GM21526 (cell line): ENCODE measurements around the gene INPP5A.

Experiments
- ATAC-seq: cut with Tn5 transposase; IDR thresholded peaks from one replicate; pipeline ENCODE4 v1.9.1; 2021; ENCODE audit warnings: moderate library complexity; ENCODE audit not compliant: unreplicated experiment, low FRiP score

Gene INPP5A

DNA sequence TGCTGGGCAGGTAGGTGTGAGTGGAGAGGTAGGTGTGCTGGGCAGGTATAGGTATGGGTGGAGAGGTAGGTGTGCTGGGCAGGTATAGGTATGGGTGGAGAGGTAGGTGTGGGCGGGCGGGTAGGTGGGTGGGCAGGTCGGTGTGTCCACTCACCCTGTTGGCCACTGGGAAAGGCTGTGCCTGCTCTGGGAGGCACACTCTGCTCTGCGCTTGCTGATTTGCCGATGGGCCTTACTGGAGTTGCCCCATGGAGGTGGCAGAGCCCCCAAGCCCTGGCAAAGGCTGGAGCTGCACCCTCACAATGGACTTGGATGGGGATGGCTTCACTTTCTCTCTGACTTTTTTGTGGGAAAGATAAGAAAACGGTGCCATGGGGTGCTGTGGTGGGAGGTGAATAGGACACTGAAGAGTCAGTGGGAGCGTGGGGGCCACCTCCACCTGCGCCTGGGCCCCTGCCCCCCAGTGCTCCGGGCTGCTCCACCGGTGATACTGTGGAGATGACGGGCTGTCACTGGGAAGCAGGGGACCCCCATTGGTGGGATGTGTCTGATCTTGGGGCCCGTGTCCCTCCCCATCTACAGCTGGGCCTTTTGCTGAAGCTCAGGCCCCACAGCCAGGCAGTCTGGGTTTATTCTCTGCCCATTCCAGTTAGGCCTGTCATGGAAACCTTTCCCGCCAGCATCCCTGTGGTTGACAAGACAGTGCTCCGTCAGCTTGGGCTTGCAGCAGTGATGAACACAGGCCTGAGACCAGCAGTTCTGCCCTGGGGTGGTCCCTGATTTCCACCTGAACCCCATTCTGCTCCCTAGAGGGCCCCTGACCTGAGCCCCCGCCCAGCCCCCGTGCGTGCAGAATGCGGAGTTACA, 173.4 kb downstream of the INPP5A start:
- ATAC-seq = no peak

DNA sequence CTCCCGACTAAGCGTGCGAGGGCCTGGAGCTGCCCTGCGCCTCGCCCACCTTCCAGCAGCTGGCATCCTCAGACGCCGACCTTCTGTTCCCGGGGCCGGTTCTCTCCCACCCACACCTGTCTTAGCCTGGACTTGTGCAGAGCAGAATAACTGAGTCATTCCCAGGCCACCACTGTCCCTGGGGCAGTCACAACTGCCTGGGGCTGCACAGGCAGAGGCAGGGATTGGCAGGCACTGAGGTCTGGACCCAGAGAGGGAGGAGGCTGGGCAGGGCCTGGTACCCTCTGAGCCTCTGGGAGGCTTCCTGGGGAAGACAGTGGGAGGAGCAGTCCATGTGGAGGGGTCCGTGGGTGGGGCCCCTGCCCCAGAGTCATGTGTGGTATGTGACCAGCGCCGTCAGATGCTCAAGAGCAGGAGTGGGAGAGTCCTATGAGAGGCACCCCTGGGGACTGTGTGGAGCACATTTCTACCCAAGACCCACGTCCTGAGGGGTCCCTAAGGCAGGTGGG, 174.1 kb downstream of the INPP5A start:
- no peak for ATAC-seq

DNA sequence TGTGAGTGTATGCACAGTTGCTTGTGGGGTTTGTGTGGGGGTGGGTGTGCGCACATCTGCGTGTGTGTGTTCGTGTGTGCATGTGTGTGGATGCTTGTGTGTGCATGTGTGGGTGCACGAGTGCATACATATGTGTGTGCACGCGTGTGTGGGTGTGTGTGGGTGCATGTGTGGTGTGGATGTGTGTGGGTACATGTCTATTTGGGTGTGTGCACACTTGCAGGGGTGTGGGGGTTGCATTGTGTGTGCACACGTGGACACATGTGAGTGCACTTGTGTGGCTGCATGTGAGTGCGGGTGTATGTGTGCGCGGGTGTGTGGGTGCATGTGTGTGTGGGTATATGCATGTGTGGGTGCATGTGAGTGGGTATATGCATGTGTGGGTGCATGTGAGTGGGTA, 174.7 kb downstream of the INPP5A start:
- no peak for ATAC-seq

DNA sequence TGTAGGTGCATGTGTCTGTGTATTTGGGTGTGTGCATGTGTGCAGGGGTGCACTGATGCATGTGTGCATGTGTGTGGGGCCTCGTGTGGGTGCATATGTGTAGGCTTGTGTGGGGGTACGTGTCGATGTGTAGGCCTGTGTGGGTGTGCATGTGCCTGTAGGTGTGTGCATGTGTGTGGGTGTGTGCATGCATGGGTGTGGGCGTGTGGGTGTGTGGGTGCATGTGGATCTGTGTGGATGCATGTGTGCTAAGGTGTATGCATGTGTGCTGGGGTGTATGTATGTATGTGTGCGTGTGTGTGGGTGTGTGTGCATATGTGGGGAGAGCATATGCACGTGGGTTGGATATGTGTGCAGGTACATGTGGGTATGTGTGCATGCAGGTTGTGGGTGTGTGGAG, 175.2 kb downstream of the INPP5A start:
- no peak for ATAC-seq

DNA sequence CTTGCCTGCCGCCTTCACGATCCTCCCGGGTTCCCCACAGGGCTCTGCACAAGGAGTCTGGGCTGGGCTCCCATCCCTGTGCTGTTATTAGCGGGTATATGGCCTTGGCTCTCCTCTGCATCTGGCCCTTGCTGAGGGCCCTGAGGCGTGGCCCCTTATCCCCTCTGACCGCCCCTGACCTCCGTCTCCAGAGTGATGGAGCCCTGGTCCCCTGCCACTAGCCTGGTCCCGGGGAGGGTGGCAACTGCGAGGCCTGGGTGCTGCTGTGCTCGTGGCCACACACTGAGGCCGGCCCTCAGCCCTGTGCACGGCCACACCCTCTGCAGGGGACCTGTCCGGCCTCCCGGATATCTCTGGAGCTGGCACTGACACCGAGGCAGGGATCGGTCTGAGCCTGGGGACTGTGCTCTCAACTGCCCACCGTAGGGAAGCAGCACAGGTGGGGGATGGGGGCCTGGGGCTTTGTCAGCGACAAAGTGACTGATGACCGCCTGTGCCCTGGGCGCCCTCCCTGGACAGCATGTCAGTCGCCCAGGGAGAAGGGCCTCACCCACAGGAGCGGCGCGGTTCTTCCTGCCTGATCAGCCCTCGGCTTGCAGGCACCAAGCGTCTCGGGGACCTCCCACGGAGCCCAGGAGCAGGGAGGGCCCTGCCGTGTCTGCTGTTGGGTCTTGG, 176.0 kb downstream of the INPP5A start:
- no peak for ATAC-seq

DNA sequence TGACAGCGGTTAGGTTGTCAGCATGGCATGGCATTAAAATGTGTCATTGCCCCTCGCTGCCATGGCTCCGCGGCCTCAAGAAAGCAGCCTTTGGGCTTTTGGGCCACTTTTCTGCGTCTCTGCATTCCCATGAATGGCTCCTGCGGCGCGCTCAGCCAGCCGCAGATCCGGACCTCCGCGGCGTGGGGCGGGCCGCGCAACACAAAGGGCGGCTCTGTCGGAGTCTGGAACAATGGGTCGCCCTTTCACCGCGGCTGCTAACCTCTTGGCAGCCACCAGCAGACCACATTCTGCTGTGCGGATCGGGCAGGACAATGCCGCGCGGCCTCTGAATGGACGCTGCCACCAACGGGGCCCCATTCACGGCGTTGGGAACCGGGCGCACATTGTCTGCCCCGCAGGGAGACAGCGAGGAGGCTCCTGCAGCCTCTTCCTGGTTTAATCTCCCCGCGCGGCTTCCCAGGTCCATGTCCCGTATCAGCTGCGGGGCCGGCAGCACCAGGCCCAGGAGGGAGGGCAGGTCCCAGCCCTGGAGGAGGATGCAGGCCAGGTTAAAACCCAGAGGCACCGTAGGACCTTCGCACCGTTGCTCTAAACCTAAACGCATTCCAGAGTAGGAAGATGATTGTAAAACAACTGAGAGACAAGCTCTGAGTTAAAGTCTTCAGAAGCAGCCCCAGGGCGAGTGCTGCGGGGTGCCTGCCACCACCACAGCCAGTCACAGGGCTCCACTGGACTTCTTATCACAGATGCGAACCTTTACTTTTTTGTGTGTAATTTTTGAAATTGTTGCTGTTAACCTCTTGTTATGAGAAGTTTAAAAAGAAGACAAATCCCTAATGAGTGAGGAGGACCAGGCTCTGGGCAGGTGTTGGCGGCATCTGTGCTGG, 176.8 kb downstream of the INPP5A start:
- ATAC-seq = no peak

DNA sequence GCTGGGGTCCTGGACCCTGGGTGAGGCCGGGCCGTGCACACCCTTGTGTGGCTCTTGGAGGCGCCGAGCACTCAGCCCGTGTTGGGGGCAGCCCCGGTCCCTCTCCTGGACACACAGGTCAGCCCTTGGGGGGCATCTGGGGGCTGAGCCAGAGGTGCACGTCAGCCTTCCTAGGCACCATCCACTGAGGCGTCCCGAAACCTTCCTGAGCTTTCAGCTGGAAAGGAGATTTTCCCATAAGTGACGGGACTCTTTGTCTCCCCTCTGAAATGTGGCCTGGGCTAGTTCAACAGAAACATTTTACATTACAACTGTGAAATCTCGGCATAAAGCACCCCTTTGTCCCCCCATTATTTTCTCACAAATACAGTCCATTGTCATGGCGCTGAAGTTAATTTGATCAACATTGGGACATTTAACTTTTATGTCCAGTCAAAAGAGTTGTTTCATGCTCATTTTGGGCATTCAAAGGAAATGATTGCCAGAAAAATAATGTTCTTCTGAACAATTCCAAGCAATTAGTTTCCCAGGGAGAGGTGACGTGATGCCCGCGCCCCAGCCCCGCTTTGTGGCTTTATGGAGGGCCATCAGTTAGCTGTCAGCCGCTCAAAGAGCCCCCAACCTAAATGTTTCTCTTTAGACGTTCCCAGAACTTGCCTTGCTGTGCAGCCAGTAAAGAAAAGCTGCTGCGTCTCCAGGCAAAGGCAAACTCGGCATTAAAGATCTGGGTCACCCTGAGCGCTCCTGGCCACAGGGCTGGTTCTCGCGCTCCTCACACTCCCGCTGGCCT, 177.6 kb downstream of the INPP5A start:
- ATAC-seq = no peak

DNA sequence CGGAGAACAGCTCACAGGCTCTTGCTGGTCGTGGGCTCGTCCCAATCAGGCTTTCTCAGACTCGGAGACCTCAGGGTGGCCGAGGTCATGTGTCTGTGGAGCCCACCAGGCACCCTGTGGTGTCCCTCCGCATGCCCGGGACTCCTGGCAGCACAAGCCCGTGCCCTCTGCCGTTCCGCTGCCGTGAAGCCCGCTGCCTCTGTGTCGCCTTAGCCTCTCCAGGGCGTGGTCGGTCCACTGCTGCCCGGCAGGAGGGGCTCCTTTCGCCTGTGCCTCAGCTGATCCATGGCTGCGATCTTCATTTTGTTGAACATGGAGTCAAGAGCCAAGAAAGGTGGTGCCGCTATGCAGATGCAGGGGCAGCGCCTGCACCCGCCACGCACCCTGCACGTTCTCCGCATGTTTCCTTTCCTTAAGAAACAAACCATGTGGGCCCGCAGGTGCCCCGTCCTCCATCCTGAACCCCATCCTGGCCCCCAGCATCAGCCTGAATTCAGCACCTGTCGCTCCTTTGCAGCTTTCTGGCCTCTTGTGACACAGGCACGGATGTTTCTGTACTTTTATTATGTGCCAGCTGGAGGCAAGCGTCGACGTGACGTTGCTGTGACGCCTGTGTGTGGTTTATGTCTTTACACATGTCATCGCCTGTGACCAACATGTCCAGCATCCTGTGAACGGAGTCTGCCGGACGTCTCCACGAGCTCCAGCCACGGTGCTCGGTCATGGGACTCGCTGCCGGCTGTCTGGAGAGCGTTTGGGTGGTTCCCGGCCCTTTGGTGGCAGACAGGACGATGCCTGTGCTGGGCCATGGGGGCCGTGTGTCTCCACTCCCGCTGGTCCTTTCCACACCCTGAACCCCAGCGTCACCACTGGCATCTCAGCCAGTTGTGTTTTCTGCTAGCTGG, 178.4 kb downstream of the INPP5A start:
- no peak for ATAC-seq

DNA sequence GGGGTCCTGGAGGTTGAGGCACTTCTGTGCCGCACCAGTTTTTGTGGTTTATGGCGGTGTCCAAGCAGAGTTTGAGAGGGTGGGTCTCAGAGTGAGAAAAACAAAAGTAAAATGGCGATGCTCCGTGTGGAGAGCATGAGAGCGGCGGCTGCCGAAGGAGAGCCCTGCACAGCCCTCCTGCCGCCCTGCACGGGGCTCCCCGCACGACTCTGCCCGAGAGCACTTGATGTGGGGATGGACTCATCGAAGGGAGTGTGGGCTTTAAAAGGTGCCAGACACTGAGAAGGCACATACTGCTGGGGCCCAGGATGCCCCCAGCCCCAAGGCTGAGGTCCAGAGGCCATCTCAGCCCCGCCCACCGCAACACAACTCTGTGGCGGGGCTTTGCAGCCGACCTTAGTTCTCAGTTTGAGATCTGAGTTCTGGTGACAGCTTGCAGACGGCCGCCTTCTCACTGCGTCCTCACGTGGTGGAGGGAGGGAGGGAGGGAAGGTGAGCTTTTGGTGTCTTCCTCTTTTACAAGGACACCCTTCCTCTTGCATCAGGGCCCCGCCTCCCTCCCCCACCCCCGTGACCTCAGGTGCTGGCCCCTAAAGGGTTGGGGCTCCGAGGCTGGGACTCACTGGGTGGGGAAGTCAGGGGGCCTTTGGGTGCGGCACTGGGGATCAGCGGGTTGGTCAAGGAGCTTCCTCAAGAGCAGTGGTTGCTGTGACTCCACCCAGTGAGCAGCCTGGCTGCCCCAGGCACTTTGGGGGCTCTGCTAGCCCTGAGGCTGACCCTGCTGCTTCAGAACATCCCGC, 179.3 kb downstream of the INPP5A start:
- ATAC-seq = no peak

DNA sequence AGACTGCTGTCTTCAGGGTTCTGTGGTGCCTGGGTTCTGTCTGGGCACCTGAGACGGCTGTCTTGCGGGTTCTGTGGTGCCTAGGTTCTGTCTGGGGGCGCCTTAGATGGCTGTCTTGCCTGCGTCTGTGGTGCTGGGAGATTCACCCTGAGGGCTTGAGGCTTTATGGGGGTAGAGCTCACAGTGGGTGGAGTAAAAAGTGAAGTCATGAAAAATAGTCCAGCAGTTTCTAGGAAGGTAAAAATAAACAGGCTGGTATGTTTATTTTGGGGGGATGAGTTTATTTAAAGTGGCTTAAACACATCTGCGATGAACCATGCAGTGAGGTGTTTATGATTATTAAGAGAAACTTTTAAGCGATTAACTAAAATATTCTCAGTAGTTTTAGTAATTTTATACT, 184.1 kb downstream of the INPP5A start:
- no peak for ATAC-seq

DNA sequence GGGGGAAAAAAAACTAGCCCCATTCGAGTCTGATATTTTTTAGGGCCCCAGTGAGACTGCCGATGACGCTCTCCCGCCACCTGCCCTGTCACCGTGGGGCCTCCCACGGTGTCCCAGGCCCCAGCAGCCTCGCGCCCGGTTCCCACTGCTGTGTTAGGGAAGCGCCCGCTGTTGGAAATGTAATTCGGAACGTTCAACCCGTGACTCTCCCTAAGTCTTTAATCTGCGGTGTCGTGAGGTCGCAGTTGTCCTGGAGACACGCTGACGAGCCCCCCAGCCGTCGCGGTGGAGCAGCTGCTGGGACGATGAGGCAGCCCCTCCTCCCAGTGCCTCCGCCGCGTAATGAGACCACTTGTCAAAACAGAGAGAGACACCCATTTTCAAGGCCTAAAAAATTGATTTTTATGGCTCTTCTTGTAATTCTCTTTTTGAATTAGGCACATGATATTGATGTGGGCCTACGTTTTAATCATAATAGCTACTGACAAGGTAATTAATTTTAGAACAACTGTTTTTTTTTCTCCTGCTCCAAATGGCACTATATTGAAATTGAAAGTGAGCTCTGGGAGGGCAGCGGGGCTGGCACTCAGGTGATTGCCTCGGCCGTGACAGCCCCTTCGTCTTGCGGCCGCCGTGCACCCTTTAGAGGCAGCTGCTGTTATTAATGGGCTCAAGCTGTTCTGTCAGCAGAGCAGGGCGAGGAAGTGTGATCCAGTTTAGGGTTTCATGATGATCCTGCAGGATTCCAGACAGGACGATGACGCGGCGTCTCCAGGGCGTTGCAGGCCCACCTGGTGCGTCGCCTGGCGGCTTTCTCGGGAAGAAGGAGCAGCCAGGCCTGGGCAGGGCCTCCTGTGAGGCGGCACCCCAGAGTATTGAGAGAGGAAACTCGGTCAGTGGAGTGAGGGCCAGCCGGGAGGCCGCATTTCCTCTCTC, 185.1 kb downstream of the INPP5A start:
- no peak for ATAC-seq

DNA sequence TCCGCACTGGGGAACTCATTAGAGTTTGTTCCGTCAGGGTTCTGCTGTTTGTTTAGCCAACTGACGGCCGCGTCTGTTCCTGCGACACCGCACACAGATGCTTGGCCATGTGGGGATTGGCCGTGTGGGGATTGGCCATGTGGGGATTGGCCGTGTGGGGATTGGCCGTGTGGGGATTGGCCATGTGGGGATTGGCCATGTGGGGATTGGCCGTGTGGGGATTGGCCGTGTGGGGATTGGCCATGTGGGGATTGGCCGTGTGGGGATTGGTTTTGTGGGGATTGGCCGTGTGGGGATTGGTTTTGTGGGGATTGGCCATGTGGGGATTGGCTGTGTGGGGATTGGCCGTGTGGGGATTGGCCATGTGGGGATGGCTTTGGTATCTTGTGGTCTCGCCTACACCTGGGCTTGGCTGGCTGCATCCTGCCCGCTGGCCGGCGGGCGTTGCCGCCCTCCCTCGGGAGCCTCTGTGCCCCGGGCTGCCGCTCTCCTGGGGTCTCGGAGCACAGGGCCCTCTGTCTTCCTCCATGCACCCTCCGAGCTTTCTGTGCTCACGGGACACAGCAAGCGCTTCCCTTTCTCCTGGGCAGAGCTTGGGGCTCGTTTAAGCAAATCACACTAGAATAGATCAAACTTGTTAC, 185.9 kb downstream of the INPP5A start:
- no peak for ATAC-seq

DNA sequence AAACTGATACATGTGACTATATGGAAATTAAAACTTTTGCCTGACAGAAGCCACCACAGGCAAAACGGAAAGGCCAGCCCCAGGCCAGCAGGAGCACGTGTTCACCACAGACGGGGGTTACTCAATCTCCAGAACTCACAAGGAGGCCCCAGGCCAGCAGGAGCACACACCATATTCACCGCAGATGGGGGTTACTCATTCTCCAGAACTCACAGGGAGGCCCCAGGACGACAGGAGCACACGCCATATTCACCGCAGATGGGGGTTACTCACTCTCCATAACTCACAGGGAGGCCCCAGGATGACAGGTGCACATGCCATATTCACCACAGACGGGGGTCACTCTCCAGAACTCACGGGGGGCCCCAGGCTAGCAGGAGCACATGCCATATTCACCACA, 186.9 kb downstream of the INPP5A start:
- no peak for ATAC-seq

DNA sequence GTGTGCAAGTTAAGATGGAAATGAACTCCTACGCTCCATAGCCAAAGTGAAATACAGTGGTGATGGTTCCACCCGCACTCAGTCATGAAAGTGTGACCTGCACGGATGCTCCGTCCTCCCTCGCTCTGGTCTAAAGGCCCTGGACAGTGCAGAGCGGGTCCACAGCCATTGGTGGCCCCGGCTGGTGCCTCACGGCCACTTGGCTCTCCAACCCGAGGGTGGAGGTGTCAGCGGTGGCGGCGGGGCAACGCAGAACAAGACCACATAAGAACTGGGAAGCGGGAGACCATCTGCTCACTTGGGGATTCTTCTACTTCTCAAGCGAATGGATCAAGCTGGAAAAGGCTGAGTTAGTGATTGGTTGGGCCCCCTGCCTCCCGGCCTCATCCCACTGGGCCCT, 187.6 kb downstream of the INPP5A start:
- no peak for ATAC-seq

DNA sequence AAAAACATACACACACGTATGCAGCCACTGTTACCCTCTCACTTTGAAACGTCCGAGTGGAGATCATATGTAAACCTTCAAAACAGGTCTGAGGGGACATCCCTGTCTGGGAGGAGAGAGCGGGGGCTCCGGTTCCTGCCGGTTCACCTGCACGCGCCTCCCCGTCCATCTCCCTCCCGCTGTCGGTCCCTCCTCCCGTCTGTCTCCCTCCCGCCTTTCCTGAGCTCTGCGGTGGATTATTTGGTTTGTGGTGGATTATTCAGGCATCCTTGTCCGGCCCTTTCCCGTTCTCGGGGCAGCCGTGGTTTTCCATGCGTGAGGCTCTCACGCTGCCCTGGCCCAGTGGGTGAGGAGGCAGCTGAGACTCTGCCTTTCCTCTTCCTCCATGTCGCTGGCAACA, 188.6 kb downstream of the INPP5A start:
- ATAC-seq = no peak

DNA sequence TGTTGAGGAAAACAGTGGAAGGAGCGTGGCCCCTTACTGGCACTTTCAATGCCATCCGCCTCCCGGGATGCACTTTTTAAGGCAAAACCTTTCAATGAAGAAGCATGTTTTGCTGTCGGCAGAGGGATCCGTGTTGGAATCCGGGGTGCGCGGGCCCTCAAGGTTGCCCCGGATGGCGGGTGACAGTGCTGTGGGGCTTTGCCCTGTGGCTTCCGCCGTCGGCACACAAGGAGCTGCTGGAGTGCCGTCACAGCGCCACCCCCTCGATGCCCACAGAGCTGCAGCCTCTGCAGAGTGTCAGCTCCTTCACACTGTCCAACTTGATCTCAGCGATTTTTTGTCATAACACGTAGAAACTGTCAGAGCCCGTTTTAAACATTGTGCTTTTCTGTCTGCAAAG, 189.4 kb downstream of the INPP5A start:
- no peak for ATAC-seq

DNA sequence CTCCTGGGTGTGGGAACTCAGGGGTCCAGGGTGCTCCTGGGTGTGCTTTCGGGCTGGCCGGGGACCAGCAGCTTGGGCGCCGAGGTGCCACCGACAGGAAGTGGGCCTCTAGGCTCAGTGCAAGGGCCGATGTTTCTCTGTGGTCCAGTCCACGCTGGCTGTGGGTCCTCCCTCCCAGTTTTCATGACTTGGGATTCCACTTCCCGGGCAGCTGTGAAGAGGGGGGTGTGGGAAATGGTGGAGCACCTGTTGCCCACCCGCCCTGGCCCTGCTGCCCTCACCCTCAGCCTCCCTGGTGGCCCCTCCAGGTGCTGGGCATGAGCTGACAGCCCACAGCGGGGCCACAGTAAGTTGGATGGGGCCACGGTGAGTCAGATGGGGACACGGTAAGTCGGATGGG, 189.8 kb downstream of the INPP5A start:
- no peak for ATAC-seq
